Thyroid gland (tissue), 4 donors: ENCODE measurements around the gene LORICRIN. TPM values are rescaled to one million over a fixed set of nuclear protein-coding genes. Genes with fewer than 3 reads are reported as not detected.

Source experiments
- DNase-seq, 2 donors: peaks; one replicate each; pipeline ENCODE4 v3.0.0-alpha.2; 2019
- H3K27ac ChIP-seq, 3 donors: fragments of 200-600 bp; sonication (generic); 1 replicate in 2 of 3; 2 replicates in 1 of 3; pipeline ENCODE4 v1.5.1; 2016 to 2019; ENCODE audit warnings: mild to moderate bottlenecking in 1 of 3, moderate library complexity in 1 of 3
- H3K27me3 ChIP-seq: fragments of 200-600 bp; sonication (generic); one replicate; pipeline ENCODE4 v1.5.1; 2019
- H3K36me3 ChIP-seq, 2 donors: fragments of 200-600 bp; sonication (generic); one replicate each; pipeline ENCODE4 v1.5.1; 2016 to 2019
- H3K4me1 ChIP-seq, 2 donors: fragments of 200-600 bp; sonication (generic); one replicate each; pipeline ENCODE4 v1.5.1; 2017 to 2019
- H3K4me3 ChIP-seq, 3 donors: fragments of 200-600 bp; sonication (generic); replicated peaks in 1 of 3; 1 replicate in 2 of 3; 2 replicates in 1 of 3; pipeline ENCODE4 v1.5.1; 2016; ENCODE audit warnings: mild to moderate bottlenecking in 1 of 3
- H3K9me3 ChIP-seq: fragments of 200-600 bp; sonication (generic); one replicate; pipeline ENCODE4 v1.5.1; 2017
- CTCF ChIP-seq, 6 experiments: fragments of 200-600 bp in 3 of 6; fragments of 450-650 bp in 3 of 6; sonication (generic) in 3 of 6; IDR thresholded peaks; one replicate each; pipeline ENCODE4 v1.5.1; 2016 to 2019; ENCODE audit warnings: antibody characterized with exemption in 6 of 6, mild to moderate bottlenecking in 2 of 6, inconsistent platforms in 1 of 6, moderate library complexity in 1 of 6
- POLR2A ChIP-seq, 2 donors: fragments of 450-650 bp; IDR thresholded peaks; one replicate each; pipeline ENCODE4 v1.6.1; 2017; ENCODE audit warnings: antibody characterized with exemption in 2 of 2, mild to moderate bottlenecking in 2 of 2, moderate library complexity in 1 of 2
- WGBS, 2 donors: methylation state at CpG; one replicate each; pipeline ENCODE4 v1.1.5; 2017; 5-methylcytosine and 5-hydroxymethylcytosine counted together
- intact Hi-C: fragments of 100-400 bp; cut with DNase I; formaldehyde crosslinking; loops from one replicate; pipeline ENCODE4 v1.15.1; 2023
- total RNA-seq, 4 donors: library from RNA; depleted of rRNA; stranded (reverse); fragments of >200 nt; gene quantifications; one replicate each; pipeline ENCODE4 v1.2.3, GENCODE V29; 2016

The LORICRIN gene
- total RNA-seq, 4 donors from 2014 or later: not detected

- Histone ChIP-seq H3K27ac (no peak overlapping the region), H3K27me3 (peaks cover 26% of the 10 kb centered on the region), H3K36me3 (no peaks in the 10 kb centered on the region), H3K4me3 (no peak overlapping the region), H3K4me1 (peaks cover 13 to 14% of the 10 kb centered on the region in 2 donors), H3K9me3 (no peaks in the 10 kb centered on the region)
- intact Hi-C loops: no loop called here
- no peak for TF ChIP-seq POLR2A (IDR thresholded peaks at IDR 0.05)
- TF ChIP-seq CTCF (IDR thresholded peaks at IDR 0.05): no peak
- DNase-seq: no peak
- WGBS, 2 donors: 49 to 55% methylated on average over 6 of the region's 6 CpGs
These were observed 2.5 kb downstream of the LORICRIN start for GRCh38 chr1:153262070-153262366.

GRCh38 chr1:153262462-153263157 is 3.1 kb downstream of the LORICRIN start:
- WGBS, 2 donors: 50 to 53% methylated on average over 10 of the region's 10 CpGs
- intact Hi-C loops: no loop called here
- peaks cover 13 to 14% of the 10 kb centered on the region in 2 donors for H3K4me1 ChIP-seq
- H3K36me3 ChIP-seq: no peaks in the 10 kb centered on the region
- no peak overlapping the region for H3K27ac ChIP-seq
- no peak for DNase-seq
- H3K27me3 ChIP-seq: peaks cover 26% of the 10 kb centered on the region
- H3K4me3 ChIP-seq: no peak overlapping the region
- TF ChIP-seq POLR2A (IDR thresholded peaks at IDR 0.05) (no peak), CTCF (IDR thresholded peaks at IDR 0.05) (no peak)
- H3K9me3 ChIP-seq: no peaks in the 10 kb centered on the region

GRCh38 chr1:153265457-153265856 is 6.0 kb downstream of the LORICRIN start:
- DNase-seq: no peak
- TF ChIP-seq CTCF (IDR thresholded peaks at IDR 0.05) (no peak), POLR2A (IDR thresholded peaks at IDR 0.05) (no peak)
- Histone ChIP-seq H3K9me3 (no peaks in the 10 kb centered on the region), H3K27me3 (peaks cover 26% of the 10 kb centered on the region), H3K27ac (no peak overlapping the region), H3K4me1 (peaks cover 13 to 14% of the 10 kb centered on the region in 2 donors), H3K4me3 (no peak overlapping the region), H3K36me3 (no peaks in the 10 kb centered on the region)
- intact Hi-C loops: no loop called here
- 92 to 95% methylated on average over 1 of the region's 1 CpG for WGBS, 2 donors

- 89 to 93% methylated on average over 1 of the region's 1 CpG for WGBS, 2 donors
- Histone ChIP-seq H3K4me3 (no peak overlapping the region), H3K27ac (no peak overlapping the region), H3K27me3 (no peaks in the 10 kb centered on the region), H3K36me3 (no peaks in the 10 kb centered on the region), H3K9me3 (no peaks in the 10 kb centered on the region), H3K4me1 (no peaks in the 10 kb centered on the region)
- DNase-seq: no peak
- intact Hi-C loops: no loop called here
- no peak for TF ChIP-seq POLR2A (IDR thresholded peaks at IDR 0.05)
- no peak for TF ChIP-seq CTCF (IDR thresholded peaks at IDR 0.05)
These were observed 12.2 kb downstream of the LORICRIN start for GRCh38 chr1:153271711-153272110.

GRCh38 chr1:153272186-153272585 is 12.7 kb downstream of the LORICRIN start:
- 100% methylated on average over 1 of the region's 1 CpG; no CpG with 5 or more reads in 1 of the 2 donors for WGBS, 2 donors
- intact Hi-C loops: no loop called here

More at GRCh38 chr1:153272186-153272585, 12.7 kb downstream of the LORICRIN start:
- no peak for DNase-seq
- TF ChIP-seq POLR2A (IDR thresholded peaks at IDR 0.05): no peak
- no peak for TF ChIP-seq CTCF (IDR thresholded peaks at IDR 0.05)
- Histone ChIP-seq H3K36me3 (no peaks in the 10 kb centered on the region), H3K27ac (no peak overlapping the region), H3K27me3 (no peaks in the 10 kb centered on the region), H3K9me3 (no peaks in the 10 kb centered on the region), H3K4me1 (no peaks in the 10 kb centered on the region), H3K4me3 (no peak overlapping the region)
